ENCODE results near the gene SPEM3.

DNA sequence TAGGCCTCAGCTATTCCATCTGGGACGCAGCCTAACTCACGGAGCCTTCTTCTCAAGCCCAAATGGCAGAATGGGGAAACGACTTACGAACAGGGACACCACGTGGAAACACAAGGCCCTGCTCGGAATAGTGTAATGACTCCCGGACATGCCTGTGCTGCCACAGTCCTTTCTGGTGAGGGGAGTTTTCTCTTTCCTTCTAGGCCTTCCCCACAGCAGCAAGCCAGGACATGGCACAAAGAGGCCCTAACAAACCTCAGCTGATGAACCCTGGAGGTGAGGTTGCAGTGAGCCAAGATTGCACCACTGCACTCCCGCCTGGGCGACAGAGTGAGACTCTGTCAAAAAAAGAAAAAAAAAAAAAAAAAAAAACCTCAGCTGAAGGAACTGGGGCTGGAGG, 35.4 kb downstream of the SPEM3 start:
- TF ChIP-seq CHD1 (IDR thresholded peaks at IDR 0.05; ENCODE audit: low read depth, low read length): no peak
- TF ChIP-seq, protein P1, sequence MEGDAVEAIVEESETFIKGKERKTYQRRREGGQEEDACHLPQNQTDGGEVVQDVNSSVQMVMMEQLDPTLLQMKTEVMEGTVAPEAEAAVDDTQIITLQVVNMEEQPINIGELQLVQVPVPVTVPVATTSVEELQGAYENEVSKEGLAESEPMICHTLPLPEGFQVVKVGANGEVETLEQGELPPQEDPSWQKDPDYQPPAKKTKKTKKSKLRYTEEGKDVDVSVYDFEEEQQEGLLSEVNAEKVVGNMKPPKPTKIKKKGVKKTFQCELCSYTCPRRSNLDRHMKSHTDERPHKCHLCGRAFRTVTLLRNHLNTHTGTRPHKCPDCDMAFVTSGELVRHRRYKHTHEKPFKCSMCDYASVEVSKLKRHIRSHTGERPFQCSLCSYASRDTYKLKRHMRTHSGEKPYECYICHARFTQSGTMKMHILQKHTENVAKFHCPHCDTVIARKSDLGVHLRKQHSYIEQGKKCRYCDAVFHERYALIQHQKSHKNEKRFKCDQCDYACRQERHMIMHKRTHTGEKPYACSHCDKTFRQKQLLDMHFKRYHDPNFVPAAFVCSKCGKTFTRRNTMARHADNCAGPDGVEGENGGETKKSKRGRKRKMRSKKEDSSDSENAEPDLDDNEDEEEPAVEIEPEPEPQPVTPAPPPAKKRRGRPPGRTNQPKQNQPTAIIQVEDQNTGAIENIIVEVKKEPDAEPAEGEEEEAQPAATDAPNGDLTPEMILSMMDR (conservative IDR thresholded peaks at IDR 0.05; ENCODE audit: low read depth, low read length): no peak
- TF ChIP-seq POLR2A (IDR thresholded peaks at IDR 0.05; ENCODE audit: low read depth, low read length): no peak
